Stimulated activated effector memory CD8-positive, alpha-beta T cell treated with anti-CD3 and anti-CD28 coated beads, Interleukin-12 subunit alpha, Interleukin-12 subunit beta, amount 100 ng/mL, for 72 hours (primary cell): ENCODE results near the gene TTC4.
A peak's percentile ranks its signal among the peaks of the same experiment; 100 is the strongest.

Source experiments
- ATAC-seq: fragments of 150-1000 bp; cut with Tn5 transposase; 2 replicates; pipeline ENCODE4 v1.10.0; 2021
- DNase-seq, 2 donors: peaks; one replicate each; pipeline ENCODE4 v3.0.0; 2021 to 2022; ENCODE audit warnings: low spot score in 2 of 2
- H3K27ac Mint-ChIP-seq: one replicate; pipeline ENCODE4 v1.8.0; 2022; ENCODE audit warnings: mild to moderate bottlenecking, mixed read lengths
- H3K36me3 Mint-ChIP-seq: one replicate; pipeline ENCODE4 v1.8.0; 2022; ENCODE audit warnings: mild to moderate bottlenecking, mixed read lengths
- H3K4me1 Mint-ChIP-seq: one replicate; pipeline ENCODE4 v1.8.0; 2022; ENCODE audit warnings: mixed read lengths
- H3K4me3 Mint-ChIP-seq: one replicate; pipeline ENCODE4 v1.8.0; 2022; ENCODE audit warnings: mild to moderate bottlenecking, mixed read lengths
- H3K9me3 Mint-ChIP-seq: one replicate; pipeline ENCODE4 v1.8.0; 2022; ENCODE audit warnings: mixed read lengths

Gene TTC4

DNA sequence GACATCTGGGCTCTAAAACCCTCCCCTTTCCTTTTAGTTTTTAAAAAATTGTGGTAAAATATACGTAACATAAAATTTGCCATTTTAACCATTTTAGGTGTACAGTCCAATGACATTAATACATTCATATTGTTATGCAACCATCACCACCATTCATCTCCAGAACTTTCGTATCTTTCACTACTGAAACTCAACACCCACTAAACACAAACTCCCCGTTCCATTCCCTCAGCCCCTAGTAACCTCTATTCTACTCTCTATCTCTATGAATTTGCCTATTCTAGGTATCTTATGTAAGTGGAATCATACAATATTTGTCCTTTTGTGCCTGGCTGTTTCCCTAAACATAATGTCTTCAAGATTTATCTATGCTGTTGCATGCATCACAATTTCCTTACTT is 19.4 kb upstream of the TTC4 start:
- peak; percentile 52 for ATAC-seq

DNA sequence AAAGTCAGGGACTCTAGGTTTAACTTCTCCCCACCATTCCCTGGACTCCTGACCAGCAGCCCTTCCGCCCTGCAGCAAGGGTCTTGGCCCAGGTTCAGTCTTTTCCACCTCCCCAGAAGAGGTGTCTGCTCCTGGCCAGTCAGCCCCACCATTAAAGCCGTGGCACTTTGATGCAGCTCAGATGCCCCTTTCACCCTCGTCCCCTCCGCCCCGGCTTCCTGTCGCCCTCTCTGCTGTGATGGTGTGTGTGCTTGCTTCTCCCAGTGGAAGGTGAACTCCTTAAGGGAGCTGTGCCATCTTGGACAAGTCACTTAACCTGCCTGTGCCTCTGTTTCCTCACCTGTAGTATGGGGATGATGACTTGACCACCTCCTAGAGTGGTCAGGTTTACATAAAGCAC is 17.8 kb upstream of the TTC4 start:
- Mint-ChIP-seq H3K9me3 (no peaks in the 10 kb centered on the region), H3K27ac (no peak overlapping the region), H3K36me3 (no peaks in the 10 kb centered on the region), H3K4me1 (no peaks in the 10 kb centered on the region), H3K4me3 (no peak overlapping the region)
- DNase-seq: no peak
- ATAC-seq: no peak

More for the DNA sequence above, 19.4 kb upstream of the TTC4 start:
- Mint-ChIP-seq H3K27ac (no peak overlapping the region), H3K36me3 (no peaks in the 10 kb centered on the region), H3K4me1 (no peaks in the 10 kb centered on the region), H3K4me3 (no peak overlapping the region), H3K9me3 (no peaks in the 10 kb centered on the region)
- DNase-seq: no peak

- Mint-ChIP-seq H3K36me3 (no peaks in the 10 kb centered on the region), H3K4me1 (no peaks in the 10 kb centered on the region), H3K27ac (no peak overlapping the region), H3K4me3 (no peak overlapping the region), H3K9me3 (no peaks in the 10 kb centered on the region)
- DNase-seq (no peak), ATAC-seq (no peak)
Observed at GRCh38 chr1:54698346-54698745, 17.3 kb upstream of the TTC4 start.

DNA sequence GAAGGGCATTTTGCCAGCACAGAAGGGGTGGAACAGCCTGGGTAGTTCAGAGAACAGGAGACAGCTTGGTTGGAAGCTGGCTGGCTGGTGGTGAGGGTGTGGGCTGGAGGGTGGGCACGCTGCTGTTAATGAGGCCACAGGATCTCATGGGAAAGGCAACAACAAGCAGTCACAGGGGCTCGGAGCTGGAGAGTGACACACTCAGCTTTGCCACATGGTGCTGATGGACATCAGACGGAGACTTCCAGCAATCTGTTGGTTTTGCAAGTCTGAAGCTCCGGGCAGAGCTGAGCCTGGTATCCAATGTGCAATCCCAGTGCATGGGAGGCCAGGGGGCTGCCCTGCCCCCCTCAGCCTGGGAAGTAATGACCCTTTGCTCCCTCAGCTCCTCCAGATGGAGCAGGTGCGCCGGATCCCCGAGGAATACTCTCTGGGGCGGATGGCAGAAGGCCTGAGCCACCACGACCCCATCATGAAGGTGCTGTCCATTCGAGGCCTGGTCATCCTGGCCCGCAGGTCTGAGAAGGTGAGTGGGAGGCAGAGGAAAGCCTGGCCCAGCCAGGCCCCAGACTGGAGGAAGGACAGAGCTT is 15.6 kb upstream of the TTC4 start:
- DNase-seq (no peak), ATAC-seq (no peak)
- H3K4me1 Mint-ChIP-seq: no peaks in the 10 kb centered on the region
- H3K27ac Mint-ChIP-seq: no peak overlapping the region
- no peaks in the 10 kb centered on the region for H3K9me3 Mint-ChIP-seq
- no peak overlapping the region for H3K4me3 Mint-ChIP-seq
- H3K36me3 Mint-ChIP-seq: no peaks in the 10 kb centered on the region

DNA sequence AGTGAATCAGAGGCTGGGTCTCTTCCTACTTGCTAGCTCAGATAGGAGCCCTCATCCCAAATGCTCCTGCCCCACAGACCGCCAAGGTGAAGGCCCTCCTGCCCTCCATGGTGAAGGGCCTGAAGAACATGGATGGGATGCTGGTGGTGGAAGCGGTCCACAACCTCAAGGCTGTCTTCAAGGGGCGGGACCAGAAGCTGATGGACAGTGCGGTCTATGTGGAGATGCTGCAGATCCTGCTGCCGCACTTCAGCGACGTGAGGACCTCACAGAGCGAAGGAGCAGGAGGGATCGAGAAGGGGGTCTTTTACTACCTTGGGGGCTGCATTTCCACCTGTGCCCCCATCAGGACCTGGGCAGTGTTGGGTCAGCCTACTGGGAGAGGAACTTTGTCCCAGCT is 14.6 kb upstream of the TTC4 start:
- no peaks in the 10 kb centered on the region for H3K4me1 Mint-ChIP-seq
- no peak overlapping the region for H3K4me3 Mint-ChIP-seq
- H3K27ac Mint-ChIP-seq: no peak overlapping the region
- DNase-seq: no peak
- no peaks in the 10 kb centered on the region for H3K9me3 Mint-ChIP-seq
- no peaks in the 10 kb centered on the region for H3K36me3 Mint-ChIP-seq
- ATAC-seq: no peak

DNA sequence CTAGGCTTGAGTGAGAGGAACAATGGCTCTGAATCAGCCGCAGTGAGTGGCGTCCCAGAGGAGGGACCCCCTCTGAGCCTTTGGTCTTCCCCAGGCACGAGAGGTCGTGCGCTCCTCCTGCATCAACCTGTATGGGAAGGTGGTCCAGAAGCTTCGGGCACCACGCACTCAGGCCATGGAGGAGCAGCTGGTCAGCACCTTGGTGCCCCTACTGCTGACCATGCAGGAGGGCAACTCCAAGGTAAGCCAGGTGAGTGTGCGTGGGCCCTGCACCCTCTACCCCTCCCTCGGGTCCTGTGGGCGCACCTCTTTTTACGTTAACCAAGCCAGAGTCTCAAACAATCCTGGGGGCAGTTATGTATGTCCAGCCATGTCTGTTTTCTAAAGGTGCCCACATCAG is 13.7 kb upstream of the TTC4 start:
- no peaks in the 10 kb centered on the region for H3K4me1 Mint-ChIP-seq
- H3K9me3 Mint-ChIP-seq: no peaks in the 10 kb centered on the region
- H3K36me3 Mint-ChIP-seq: no peaks in the 10 kb centered on the region
- no peak for ATAC-seq
- no peak overlapping the region for H3K4me3 Mint-ChIP-seq
- H3K27ac Mint-ChIP-seq: no peak overlapping the region
- DNase-seq: no peak

DNA sequence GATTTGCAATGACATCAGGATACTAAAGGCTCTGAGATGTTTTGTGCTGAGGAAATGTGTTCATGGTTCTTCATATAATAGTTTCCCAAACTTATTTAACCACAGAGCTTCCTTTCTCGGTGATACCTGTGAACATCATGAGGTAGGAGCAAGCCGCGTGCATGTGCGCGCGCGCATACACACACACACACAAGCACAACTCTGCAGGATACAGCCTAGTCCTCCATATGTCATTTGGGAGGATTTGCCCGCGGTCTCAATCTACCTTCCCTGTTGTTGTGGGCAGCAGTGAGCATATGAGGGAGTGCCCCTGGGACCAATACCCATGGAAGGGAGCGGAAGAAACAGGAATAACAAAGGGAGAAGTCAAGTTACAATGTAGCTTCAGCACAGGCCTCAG is 12.2 kb upstream of the TTC4 start:
- H3K4me3 Mint-ChIP-seq: no peak overlapping the region
- no peak for DNase-seq
- no peaks in the 10 kb centered on the region for H3K4me1 Mint-ChIP-seq
- no peak for ATAC-seq
- H3K9me3 Mint-ChIP-seq: no peaks in the 10 kb centered on the region
- H3K27ac Mint-ChIP-seq: no peak overlapping the region
- H3K36me3 Mint-ChIP-seq: no peaks in the 10 kb centered on the region

GRCh38 chr1:54705153-54705552 is 10.5 kb upstream of the TTC4 start:
- H3K36me3 Mint-ChIP-seq: no peaks in the 10 kb centered on the region
- ATAC-seq (no peak), DNase-seq (no peak)
- H3K4me1 Mint-ChIP-seq: no peaks in the 10 kb centered on the region
- H3K4me3 Mint-ChIP-seq: no peak overlapping the region
- no peak overlapping the region for H3K27ac Mint-ChIP-seq
- no peaks in the 10 kb centered on the region for H3K9me3 Mint-ChIP-seq

DNA sequence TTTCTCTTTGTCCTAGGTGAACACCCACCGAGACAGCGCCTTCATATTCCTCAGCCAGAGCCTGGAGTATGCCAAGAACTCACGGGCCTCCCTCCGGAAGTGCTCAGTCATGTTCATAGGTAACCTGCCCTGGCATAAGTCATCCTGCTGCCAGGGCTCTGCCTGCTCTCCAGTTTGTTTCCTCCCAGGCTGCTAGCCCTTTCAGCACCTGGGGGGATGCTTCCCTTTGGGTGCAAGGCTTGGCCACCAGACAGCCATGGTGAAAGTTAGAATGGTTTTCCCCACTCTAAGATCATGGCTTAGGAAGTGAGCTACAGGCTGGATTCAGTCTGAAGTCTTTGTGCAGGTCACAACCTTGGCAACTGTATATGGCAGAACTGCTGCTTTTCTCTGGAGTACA is 9.2 kb upstream of the TTC4 start:
- H3K4me1 Mint-ChIP-seq: no peaks in the 10 kb centered on the region
- ATAC-seq (no peak), DNase-seq (no peak)
- H3K9me3 Mint-ChIP-seq: no peaks in the 10 kb centered on the region
- H3K4me3 Mint-ChIP-seq: no peak overlapping the region
- no peaks in the 10 kb centered on the region for H3K36me3 Mint-ChIP-seq
- H3K27ac Mint-ChIP-seq: no peak overlapping the region

DNA sequence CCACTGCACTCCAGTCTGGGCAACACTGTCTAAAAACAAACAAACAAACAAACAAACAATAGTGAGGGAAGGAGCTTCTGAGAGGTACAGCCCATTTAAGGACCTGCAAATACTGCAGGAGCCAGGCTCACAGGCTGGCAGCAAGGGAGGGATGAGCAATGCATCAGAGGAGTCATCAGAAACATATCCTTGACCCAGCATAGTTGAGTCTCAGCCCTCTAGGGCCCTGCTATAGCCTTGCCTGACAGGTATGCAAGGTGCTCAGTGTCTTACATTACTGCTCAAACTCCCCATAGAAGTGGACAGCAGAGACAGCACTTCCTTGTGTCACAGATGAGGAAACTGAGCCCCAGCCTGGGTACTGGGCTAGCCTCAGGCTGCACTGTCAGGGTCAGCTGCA is 7.3 kb upstream of the TTC4 start:
- no peak for DNase-seq
- no peaks in the 10 kb centered on the region for H3K36me3 Mint-ChIP-seq
- no peak overlapping the region for H3K4me3 Mint-ChIP-seq
- H3K4me1 Mint-ChIP-seq: no peaks in the 10 kb centered on the region
- ATAC-seq: no peak
- H3K27ac Mint-ChIP-seq: no peak overlapping the region
- H3K9me3 Mint-ChIP-seq: no peaks in the 10 kb centered on the region

- no peak overlapping the region for H3K4me3 Mint-ChIP-seq
- H3K36me3 Mint-ChIP-seq: no peaks in the 10 kb centered on the region
- no peaks in the 10 kb centered on the region for H3K9me3 Mint-ChIP-seq
- ATAC-seq (no peak), DNase-seq (no peak)
- peaks cover 2% of the 10 kb centered on the region for H3K4me1 Mint-ChIP-seq
- no peak overlapping the region for H3K27ac Mint-ChIP-seq
Observed at GRCh38 chr1:54709547-54710292, 5.9 kb upstream of the TTC4 start.

GRCh38 chr1:54710434-54710833 is 5.2 kb upstream of the TTC4 start:
- H3K27ac Mint-ChIP-seq: no peak overlapping the region
- H3K9me3 Mint-ChIP-seq: no peaks in the 10 kb centered on the region
- no peaks in the 10 kb centered on the region for H3K36me3 Mint-ChIP-seq
- DNase-seq (no peak), ATAC-seq (no peak)
- peaks cover 9% of the 10 kb centered on the region for H3K4me1 Mint-ChIP-seq
- no peak overlapping the region for H3K4me3 Mint-ChIP-seq

DNA sequence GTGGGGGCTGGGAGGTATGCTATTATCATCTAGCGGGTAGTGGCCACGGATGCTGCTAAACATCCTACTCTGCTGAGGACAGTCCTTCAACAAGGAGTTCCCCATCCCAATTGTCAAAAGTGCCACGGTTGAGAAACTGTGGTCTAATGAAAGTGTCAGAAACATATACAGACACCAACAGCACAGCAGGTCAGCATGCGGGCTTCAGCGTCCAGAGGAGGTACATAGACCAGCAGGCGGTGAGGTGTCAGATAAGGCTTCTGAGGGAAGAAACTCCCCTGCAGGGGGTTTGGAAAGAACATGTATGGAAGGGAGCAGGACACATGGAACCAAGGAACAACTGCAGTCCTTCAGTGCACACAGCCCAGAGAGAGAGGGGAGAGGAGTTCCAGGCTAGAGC is 4.8 kb upstream of the TTC4 start:
- DNase-seq (no peak), ATAC-seq (no peak)
- Mint-ChIP-seq H3K36me3 (peaks cover under 1% of the 10 kb centered on the region), H3K4me3 (no peak overlapping the region), H3K27ac (no peak overlapping the region), H3K4me1 (peaks cover 11% of the 10 kb centered on the region), H3K9me3 (no peaks in the 10 kb centered on the region)

DNA sequence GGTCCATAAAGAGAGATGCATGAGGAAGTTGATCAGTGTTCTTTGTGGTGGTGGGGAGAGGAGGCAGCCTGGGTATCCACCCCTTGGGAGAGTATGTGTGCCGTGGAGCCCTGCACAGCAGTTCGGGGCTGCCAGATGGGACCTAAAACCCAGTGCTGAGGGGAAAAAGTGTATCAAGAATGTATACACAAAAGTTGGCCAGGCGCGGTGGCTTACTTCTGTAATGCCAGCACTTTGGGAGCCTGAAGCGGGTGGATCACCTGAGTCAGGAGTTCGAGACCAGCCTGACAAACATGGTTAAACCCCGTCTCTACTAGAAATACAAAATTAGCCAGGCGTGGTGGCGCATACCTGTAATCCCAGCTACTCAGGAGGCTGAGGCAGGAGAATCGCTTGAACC is 4.1 kb upstream of the TTC4 start:
- DNase-seq: no peak
- no peak overlapping the region for H3K4me3 Mint-ChIP-seq
- peak overlapping the region; percentile 62 for H3K27ac Mint-ChIP-seq
- peaks cover 15% of the 10 kb centered on the region for H3K4me1 Mint-ChIP-seq
- no peak for ATAC-seq
- no peaks in the 10 kb centered on the region for H3K9me3 Mint-ChIP-seq
- H3K36me3 Mint-ChIP-seq: peaks cover 8% of the 10 kb centered on the region

DNA sequence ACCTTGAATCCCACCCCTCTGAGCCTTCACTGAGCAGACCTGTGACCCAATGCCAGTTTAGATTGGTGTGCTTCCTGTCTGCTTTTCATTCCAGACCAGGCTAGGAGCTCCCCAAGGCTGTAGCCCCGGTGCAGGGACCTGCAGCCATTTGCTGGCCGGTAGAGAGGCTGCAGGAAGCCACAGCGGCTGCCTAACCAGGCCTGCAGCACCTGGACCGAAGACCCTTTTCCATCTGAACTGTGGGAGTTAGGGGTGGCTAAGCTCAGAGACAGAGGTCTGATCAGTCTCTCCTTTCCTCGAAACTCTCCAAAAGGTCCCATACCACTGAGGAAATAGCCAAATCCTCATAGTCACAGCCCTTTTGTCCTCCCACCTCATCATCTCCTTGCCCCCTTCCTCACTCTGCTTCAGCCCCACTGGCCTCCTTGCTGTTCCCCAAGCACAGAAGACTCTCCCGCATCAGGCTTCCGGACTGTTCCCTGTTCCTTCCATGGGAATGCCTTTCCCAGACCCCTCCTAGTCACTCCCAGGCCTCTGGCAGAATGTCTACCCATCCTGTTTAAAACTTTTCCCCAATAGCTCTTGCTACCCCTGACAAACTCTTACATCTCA is 674 bp upstream of the TTC4 start:
- DNase-seq (peak in 1 of 2 donors; percentile 3), ATAC-seq (no peak)
- Mint-ChIP-seq H3K4me3 (peak overlapping the region; percentile 86), H3K9me3 (no peaks in the 10 kb centered on the region), H3K4me1 (peaks cover 38% of the 10 kb centered on the region), H3K27ac (peak overlapping the region; percentile 96), H3K36me3 (peaks cover 42% of the 10 kb centered on the region)
